ENCODE data around the gene DHRS7B.
"Not testable (repeated sequence)": the region's sequence is repeated elsewhere in the genome, so short reads cannot be mapped to it uniquely, and the experiment has no call there.

The DHRS7B gene

GRCh38 chr17:21105064-21105894, 21.5 kb upstream of the DHRS7B start:
- no peak overlapping the region for H3K9ac ChIP-seq
- no peak overlapping the region for H3K4me2 ChIP-seq
- peaks cover 0 to 5% (median under 1%) of the 10 kb centered on the region in 10 experiments; a peak in 12 of 20 replicates for H3K4me1 ChIP-seq
- H3K4me3 ChIP-seq, result no peak overlapping the region
- no peaks in the 10 kb centered on the region for H4K20me1 ChIP-seq
- TF ChIP-seq Cebpa-rat (IDR thresholded peaks at IDR 0.05), result no peak
- no peaks in the 10 kb centered on the region for H3K36me3 ChIP-seq
- H3K27ac ChIP-seq, result no peak overlapping the region
- no peaks in the 10 kb centered on the region for H3K27me3 ChIP-seq
- H3K9me3 ChIP-seq (replicated peaks in 1 of 11), result no peaks in the 10 kb centered on the region

GRCh38 chr17:21106316-21106715, 20.4 kb upstream of the DHRS7B start:
- Histone ChIP-seq H4K20me1 (no peaks in the 10 kb centered on the region), H3K4me1 (no peaks in the 10 kb centered on the region), H3K27ac (no peak overlapping the region), H3K9ac (no peak overlapping the region), H3K4me3 (no peak overlapping the region), H3K36me3 (no peaks in the 10 kb centered on the region), H3K4me2 (no peak overlapping the region), H3K9me3 (replicated peaks in 1 of 11) (no peaks in the 10 kb centered on the region), H3K27me3 (no peaks in the 10 kb centered on the region)
- no peak for TF ChIP-seq Cebpa-rat (IDR thresholded peaks at IDR 0.05)

- H3K9me3 ChIP-seq (replicated peaks in 1 of 11); H4K20me1 ChIP-seq; H3K4me1 ChIP-seq; H3K4me3 ChIP-seq; H3K27me3 ChIP-seq; H3K36me3 ChIP-seq; H3K27ac ChIP-seq; H3K4me2 ChIP-seq; H3K9ac ChIP-seq: not testable (repeated sequence)
Measured at GRCh38 chr17:21107067-21107650, 19.6 kb upstream of the DHRS7B start.

GRCh38 chr17:21108651-21109050, 18.1 kb upstream of the DHRS7B start:
- no peak overlapping the region for H3K27ac ChIP-seq
- H3K27me3 ChIP-seq, result no peaks in the 10 kb centered on the region
- H4K20me1 ChIP-seq, result no peaks in the 10 kb centered on the region
- H3K4me3 ChIP-seq, result no peak overlapping the region
- H3K4me1 ChIP-seq, result peaks cover 0 to 13% (median 0%) of the 10 kb centered on the region in 10 experiments; a peak in 6 of 20 replicates
- no peak overlapping the region for H3K4me2 ChIP-seq
- no peaks in the 10 kb centered on the region for H3K36me3 ChIP-seq
- no peaks in the 10 kb centered on the region for H3K9me3 ChIP-seq (replicated peaks in 1 of 11)
- no peak overlapping the region for H3K9ac ChIP-seq
- TF ChIP-seq Cebpa-rat (IDR thresholded peaks at IDR 0.05), result no peak

GRCh38 chr17:21113049-21113690, 13.6 kb upstream of the DHRS7B start:
- H3K4me3 ChIP-seq, result no peak overlapping the region
- no peak for TF ChIP-seq Cebpa-rat (IDR thresholded peaks at IDR 0.05)
- H3K27ac ChIP-seq, result peak overlapping the region in 1 of 11 experiments; percentile 37; a peak in 1 of 22 replicates
- peaks cover 0 to 28% (median 0%) of the 10 kb centered on the region in 10 experiments; a peak in 7 of 20 replicates for H3K4me1 ChIP-seq
- peak overlapping the region in 2 of 11 experiments; percentile 56 to 66; a peak in 4 of 22 replicates for H3K4me2 ChIP-seq
- no peaks in the 10 kb centered on the region for H4K20me1 ChIP-seq
- no peaks in the 10 kb centered on the region for H3K27me3 ChIP-seq
- H3K9ac ChIP-seq, result 0 out of 22 replicates have a peak overlapping the region, but pooled peaks of 2 of the 11 experiments have one; percentile 12 to 42
- H3K9me3 ChIP-seq (replicated peaks in 1 of 11), result no peaks in the 10 kb centered on the region
- no peaks in the 10 kb centered on the region for H3K36me3 ChIP-seq

- H3K4me1 ChIP-seq, result peaks cover 0 to 28% (median 0%) of the 10 kb centered on the region in 10 experiments; a peak in 8 of 20 replicates
- no peaks in the 10 kb centered on the region for H3K36me3 ChIP-seq
- H3K27me3 ChIP-seq, result no peaks in the 10 kb centered on the region
- no peak overlapping the region for H3K9ac ChIP-seq
- no peak overlapping the region for H3K4me3 ChIP-seq
- TF ChIP-seq Cebpa-rat (IDR thresholded peaks at IDR 0.05), result no peak
- no peaks in the 10 kb centered on the region for H3K9me3 ChIP-seq (replicated peaks in 1 of 11)
- peak overlapping the region in 2 of 11 experiments; percentile 56 to 66; a peak in 2 of 22 replicates for H3K4me2 ChIP-seq
- H3K27ac ChIP-seq, result no peak overlapping the region
- H4K20me1 ChIP-seq, result no peaks in the 10 kb centered on the region
Measured at GRCh38 chr17:21113716-21114115, 13.0 kb upstream of the DHRS7B start.

- peak overlapping the region in 2 of 11 experiments; percentile 22 to 45; a peak in 1 of 22 replicates for H3K4me2 ChIP-seq
- H3K36me3 ChIP-seq; H3K4me3 ChIP-seq; H3K27ac ChIP-seq; H3K27me3 ChIP-seq; H3K9ac ChIP-seq; H3K9me3 ChIP-seq (replicated peaks in 1 of 11); H4K20me1 ChIP-seq: not testable (repeated sequence)
- H3K4me1 ChIP-seq, result peaks cover 6 to 31% (median 7%) of the 10 kb centered on the region in 10 experiments; a peak in 18 of 20 replicates
Measured at GRCh38 chr17:21114791-21115190, 12.0 kb upstream of the DHRS7B start.

GRCh38 chr17:21119247-21119918, 7.4 kb upstream of the DHRS7B start:
- TF ChIP-seq Cebpa-rat (IDR thresholded peaks at IDR 0.05), result no peak
- Histone ChIP-seq H3K9ac (0 out of 22 replicates have a peak overlapping the region, but pooled peaks of 1 of the 11 experiments have one; percentile 21), H3K27ac (no peak overlapping the region)

GRCh38 chr17:21119919-21120249, 6.9 kb upstream of the DHRS7B start:
- H3K36me3 ChIP-seq, result no peaks in the 10 kb centered on the region
- no peak overlapping the region; a peak in 1 of 22 replicates for H3K4me2 ChIP-seq
- no peak overlapping the region for H3K27ac ChIP-seq
- no peaks in the 10 kb centered on the region for H3K27me3 ChIP-seq
- TF ChIP-seq Cebpa-rat (IDR thresholded peaks at IDR 0.05), result no peak
- H3K9me3 ChIP-seq (replicated peaks in 1 of 11), result no peaks in the 10 kb centered on the region
- no peaks in the 10 kb centered on the region for H4K20me1 ChIP-seq
- H3K4me3 ChIP-seq, result no peak overlapping the region
- H3K4me1 ChIP-seq, result peaks cover 15 to 25% (median 20%) of the 10 kb centered on the region in 10 experiments
- H3K9ac ChIP-seq, result no peak overlapping the region

More at GRCh38 chr17:21119247-21119918, 7.4 kb upstream of the DHRS7B start:
- Histone ChIP-seq H3K36me3 (no peaks in the 10 kb centered on the region), H3K9me3 (replicated peaks in 1 of 11) (no peaks in the 10 kb centered on the region), H3K4me3 (no peak overlapping the region; a peak in 1 of 20 replicates), H3K4me2 (peak overlapping the region; percentile 3 to 70 (median 56); a peak in 21 of 22 replicates), H3K27me3 (no peaks in the 10 kb centered on the region), H3K4me1 (peaks cover 11 to 20% (median 16%) of the 10 kb centered on the region in 10 experiments), H4K20me1 (no peaks in the 10 kb centered on the region)
